ENCODE results near the gene CHRND. TPM values are rescaled to one million over a fixed set of nuclear protein-coding genes. Genes with fewer than 3 reads are reported as not detected.

Gene CHRND
- total RNA-seq, 1 experiment from 2014 or later = not detected

GRCh38 chr2:232522623-232523401 lies 3.1 kb upstream of the CHRND start:
- TF ChIP-seq, protein P1, sequence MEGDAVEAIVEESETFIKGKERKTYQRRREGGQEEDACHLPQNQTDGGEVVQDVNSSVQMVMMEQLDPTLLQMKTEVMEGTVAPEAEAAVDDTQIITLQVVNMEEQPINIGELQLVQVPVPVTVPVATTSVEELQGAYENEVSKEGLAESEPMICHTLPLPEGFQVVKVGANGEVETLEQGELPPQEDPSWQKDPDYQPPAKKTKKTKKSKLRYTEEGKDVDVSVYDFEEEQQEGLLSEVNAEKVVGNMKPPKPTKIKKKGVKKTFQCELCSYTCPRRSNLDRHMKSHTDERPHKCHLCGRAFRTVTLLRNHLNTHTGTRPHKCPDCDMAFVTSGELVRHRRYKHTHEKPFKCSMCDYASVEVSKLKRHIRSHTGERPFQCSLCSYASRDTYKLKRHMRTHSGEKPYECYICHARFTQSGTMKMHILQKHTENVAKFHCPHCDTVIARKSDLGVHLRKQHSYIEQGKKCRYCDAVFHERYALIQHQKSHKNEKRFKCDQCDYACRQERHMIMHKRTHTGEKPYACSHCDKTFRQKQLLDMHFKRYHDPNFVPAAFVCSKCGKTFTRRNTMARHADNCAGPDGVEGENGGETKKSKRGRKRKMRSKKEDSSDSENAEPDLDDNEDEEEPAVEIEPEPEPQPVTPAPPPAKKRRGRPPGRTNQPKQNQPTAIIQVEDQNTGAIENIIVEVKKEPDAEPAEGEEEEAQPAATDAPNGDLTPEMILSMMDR (IDR thresholded peaks at IDR 0.05; ENCODE audit: insufficient read depth in 1 of 2, low read depth in 1 of 2, low read length in 1 of 2, severe bottlenecking in 1 of 2, unreplicated experiment in 1 of 2) = no peak
- ChIA-PET CTCF (interaction anchor here (0.6 kb wide), 1 partner anchor 368 kb away, joined by 6 read pairs; no protein-coding TSS in a partner anchor), POLR2A (no interaction called here)
- Mint-ChIP-seq H3K27me3 (ENCODE audit: insufficient read depth, unreplicated experiment) (no peaks in the 10 kb centered on the region), H3K36me3 (ENCODE audit: insufficient read depth, unreplicated experiment) (peaks cover 6% of the 10 kb centered on the region), H3K4me3 (ENCODE audit: unreplicated experiment) (no peak overlapping the region), H3K9me3 (ENCODE audit: unreplicated experiment) (no peaks in the 10 kb centered on the region), H3K4me1 (ENCODE audit: low read depth, unreplicated experiment) (no peaks in the 10 kb centered on the region), H3K27ac (ENCODE audit: unreplicated experiment) (no peak overlapping the region)
- BruUV-seq (replicated peaks) = no TSS peak
- Histone ChIP-seq H3K9me3 (no peaks in the 10 kb centered on the region), H3K27me3 (replicated peaks; ENCODE audit: control insufficient read depth, insufficient read depth, low read length) (no peaks in the 10 kb centered on the region), H3K4me1 (no peaks in the 10 kb centered on the region), H3K4me3 (ENCODE audit: low read depth, low read length) (no peak overlapping the region; the same call in 1 of the 2 replicates), H3K36me3 (ENCODE audit: control insufficient read depth, insufficient read depth, low read length) (no peaks in the 10 kb centered on the region)
- intact Hi-C loops (cut with micrococcal nuclease; ENCODE audit: unreplicated experiment) = loop anchor here (5.0 kb wide), 1 partner anchor 81 kb away; no protein-coding TSS in a partner anchor
- no peak for DNase-seq

GRCh38 chr2:232523402-232523681 lies 2.6 kb upstream of the CHRND start:
- Histone ChIP-seq H3K27me3 (replicated peaks; ENCODE audit: control insufficient read depth, insufficient read depth, low read length) (no peaks in the 10 kb centered on the region), H3K4me3 (ENCODE audit: low read depth, low read length) (no peak overlapping the region), H3K9me3 (no peaks in the 10 kb centered on the region), H3K36me3 (ENCODE audit: control insufficient read depth, insufficient read depth, low read length) (no peaks in the 10 kb centered on the region), H3K4me1 (no peaks in the 10 kb centered on the region)
- no peak overlapping the region for H3K27ac Mint-ChIP-seq (ENCODE audit: unreplicated experiment)
- ChIA-PET CTCF (no interaction called here), POLR2A (no interaction called here)
- peaks cover 6% of the 10 kb centered on the region for H3K36me3 Mint-ChIP-seq (ENCODE audit: insufficient read depth, unreplicated experiment)
- H3K4me3 Mint-ChIP-seq (ENCODE audit: unreplicated experiment) = no peak overlapping the region
- DNase-seq = no peak
- H3K27me3 Mint-ChIP-seq (ENCODE audit: insufficient read depth, unreplicated experiment) = no peaks in the 10 kb centered on the region
- intact Hi-C loops (cut with micrococcal nuclease; ENCODE audit: unreplicated experiment) = loop anchor here (5.0 kb wide), 1 partner anchor 81 kb away; no protein-coding TSS in a partner anchor
- no peaks in the 10 kb centered on the region for H3K9me3 Mint-ChIP-seq (ENCODE audit: unreplicated experiment)
- no peaks in the 10 kb centered on the region for H3K4me1 Mint-ChIP-seq (ENCODE audit: low read depth, unreplicated experiment)
- BruUV-seq (replicated peaks) = no TSS peak
- TF ChIP-seq, protein P1 (IDR thresholded peaks at IDR 0.05; ENCODE audit: insufficient read depth in 1 of 2, low read depth in 1 of 2, low read length in 1 of 2, severe bottlenecking in 1 of 2, unreplicated experiment in 1 of 2) = no peak

- H3K4me3 ChIP-seq (ENCODE audit: low read depth, low read length) = no peak overlapping the region
- BruUV-seq (replicated peaks) = no TSS peak
- H3K27ac Mint-ChIP-seq (ENCODE audit: unreplicated experiment) = no peak overlapping the region
- H3K36me3 ChIP-seq (ENCODE audit: control insufficient read depth, insufficient read depth, low read length) = no peaks in the 10 kb centered on the region
- peaks cover 6% of the 10 kb centered on the region for H3K36me3 Mint-ChIP-seq (ENCODE audit: insufficient read depth, unreplicated experiment)
- no peaks in the 10 kb centered on the region for H3K27me3 ChIP-seq (replicated peaks; ENCODE audit: control insufficient read depth, insufficient read depth, low read length)
- H3K27me3 Mint-ChIP-seq (ENCODE audit: insufficient read depth, unreplicated experiment) = no peaks in the 10 kb centered on the region
- no peaks in the 10 kb centered on the region for H3K9me3 Mint-ChIP-seq (ENCODE audit: unreplicated experiment)
- no peak for DNase-seq
- no peak overlapping the region for H3K4me3 Mint-ChIP-seq (ENCODE audit: unreplicated experiment)
- ChIA-PET CTCF (interaction anchor here (0.6 kb wide), 1 partner anchor 10 kb away, joined by 3 read pairs; no protein-coding TSS in a partner anchor), POLR2A (no interaction called here)
- intact Hi-C loops (cut with micrococcal nuclease; ENCODE audit: unreplicated experiment) = loop anchor here (5.0 kb wide), 1 partner anchor 82 kb away; no protein-coding TSS in a partner anchor
- no peaks in the 10 kb centered on the region for H3K9me3 ChIP-seq
- H3K4me1 Mint-ChIP-seq (ENCODE audit: low read depth, unreplicated experiment) = no peaks in the 10 kb centered on the region
- H3K4me1 ChIP-seq = no peaks in the 10 kb centered on the region
- TF ChIP-seq, protein P1 (IDR thresholded peaks at IDR 0.05; ENCODE audit: insufficient read depth in 1 of 2, low read depth in 1 of 2, low read length in 1 of 2, severe bottlenecking in 1 of 2, unreplicated experiment in 1 of 2) = no peak
These were observed 2.0 kb upstream of the CHRND start for GRCh38 chr2:232523682-232524597.
